SK-N-SH treated with all-trans-retinoic acid at 6 μM for 48 hours (cell line): Measurements from ENCODE around the gene PTTG1IP2.

Experiments used
- ARNTL ChIP-seq: fragments of 450-650 bp; formaldehyde crosslinking; IDR thresholded peaks from 2 replicates; pipeline ENCODE4 v1.5.0; 2020; ENCODE audit warnings: low read depth, mild to moderate bottlenecking, moderate library complexity, borderline replicate concordance
- RARB ChIP-seq: fragments of 250-450 bp; sonication (Bioruptor Pico); IDR thresholded peaks from 2 replicates; pipeline ENCODE4 v1.8.0; 2021; ENCODE audit warnings: mild to moderate bottlenecking, moderate library complexity
- TCF4 ChIP-seq: fragments of 250-450 bp; sonication (Bioruptor Pico); IDR thresholded peaks from 2 replicates; pipeline ENCODE4 v1.8.0; 2021; ENCODE audit warnings: mild to moderate bottlenecking, moderate library complexity, borderline replicate concordance
- ZNF565 ChIP-seq: fragments of 450-650 bp; formaldehyde crosslinking; conservative IDR thresholded peaks from 2 replicates; pipeline ENCODE4 v1.5.0; 2020; ENCODE audit warnings: low read depth, mild to moderate bottlenecking, moderate library complexity
- TF ChIP-seq, protein P1 (sequence below): fragments of 250-450 bp; sonication (Bioruptor Pico); IDR thresholded peaks from 2 replicates; pipeline ENCODE4 v1.8.0; 2020; ENCODE audit warnings: mild to moderate bottlenecking, moderate library complexity, borderline replicate concordance

DNA sequence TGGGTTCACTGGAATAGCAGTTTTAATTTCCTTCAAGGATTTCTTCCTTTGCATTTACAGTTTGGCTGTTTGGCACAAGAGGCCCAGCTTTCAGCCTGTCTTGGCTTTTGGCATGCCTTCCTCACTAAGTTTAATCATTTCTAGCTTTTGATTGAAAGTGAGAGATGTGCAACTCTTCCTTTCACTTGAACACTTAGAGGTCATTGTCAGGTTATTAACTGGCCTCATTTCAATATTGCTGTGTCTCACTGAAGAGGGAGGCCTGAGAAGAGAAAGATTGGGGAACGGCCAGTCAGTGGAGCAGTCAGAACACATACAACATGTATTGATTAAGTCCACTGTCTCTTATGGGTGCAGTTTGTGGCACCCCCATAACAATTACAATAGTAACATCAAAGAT is 33.9 kb downstream of the PTTG1IP2 start:
- TF ChIP-seq ZNF565 (CRISPR knock-in tag) (no peak), TCF4 (CRISPR knock-in tag) (no peak), RARB (CRISPR knock-in tag) (no peak), ARNTL (no peak)
- TF ChIP-seq, protein P1, sequence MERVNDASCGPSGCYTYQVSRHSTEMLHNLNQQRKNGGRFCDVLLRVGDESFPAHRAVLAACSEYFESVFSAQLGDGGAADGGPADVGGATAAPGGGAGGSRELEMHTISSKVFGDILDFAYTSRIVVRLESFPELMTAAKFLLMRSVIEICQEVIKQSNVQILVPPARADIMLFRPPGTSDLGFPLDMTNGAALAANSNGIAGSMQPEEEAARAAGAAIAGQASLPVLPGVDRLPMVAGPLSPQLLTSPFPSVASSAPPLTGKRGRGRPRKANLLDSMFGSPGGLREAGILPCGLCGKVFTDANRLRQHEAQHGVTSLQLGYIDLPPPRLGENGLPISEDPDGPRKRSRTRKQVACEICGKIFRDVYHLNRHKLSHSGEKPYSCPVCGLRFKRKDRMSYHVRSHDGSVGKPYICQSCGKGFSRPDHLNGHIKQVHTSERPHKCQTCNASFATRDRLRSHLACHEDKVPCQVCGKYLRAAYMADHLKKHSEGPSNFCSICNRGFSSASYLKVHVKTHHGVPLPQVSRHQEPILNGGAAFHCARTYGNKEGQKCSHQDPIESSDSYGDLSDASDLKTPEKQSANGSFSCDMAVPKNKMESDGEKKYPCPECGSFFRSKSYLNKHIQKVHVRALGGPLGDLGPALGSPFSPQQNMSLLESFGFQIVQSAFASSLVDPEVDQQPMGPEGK (CRISPR knock-in tag): no peak
